Effector CD4-positive, alpha-beta T cell (primary cell): Measurements from ENCODE around the gene ZNF207.
"Not testable (repeated sequence)": the region's sequence is repeated elsewhere in the genome, so short reads cannot be mapped to it uniquely, and the experiment has no call there.

Experiments
- DNase-seq: peaks from one replicate; pipeline ENCODE4 v3.0.0-alpha.2; 2020
- total RNA-seq: gene quantifications from one replicate; lab custom pipeline; 2026; lab: John Stamatoyannopoulos, UW

Gene ZNF207
- 323 reads per million, percentile 96 among the genes with 10 or more reads in this experiment for total RNA-seq

GRCh38 chr17:32349854-32350665 is at the start of gene ZNF207:
TSS of gene ZNF207 (plus strand) at chr17:32350157. CDS start at chr17:32350286, 129 bp downstream.
- peak; percentile 90 for DNase-seq

GRCh38 chr17:32302037-32302436 is 47.9 kb upstream of the ZNF207 start:
- DNase-seq: no peak

DNA sequence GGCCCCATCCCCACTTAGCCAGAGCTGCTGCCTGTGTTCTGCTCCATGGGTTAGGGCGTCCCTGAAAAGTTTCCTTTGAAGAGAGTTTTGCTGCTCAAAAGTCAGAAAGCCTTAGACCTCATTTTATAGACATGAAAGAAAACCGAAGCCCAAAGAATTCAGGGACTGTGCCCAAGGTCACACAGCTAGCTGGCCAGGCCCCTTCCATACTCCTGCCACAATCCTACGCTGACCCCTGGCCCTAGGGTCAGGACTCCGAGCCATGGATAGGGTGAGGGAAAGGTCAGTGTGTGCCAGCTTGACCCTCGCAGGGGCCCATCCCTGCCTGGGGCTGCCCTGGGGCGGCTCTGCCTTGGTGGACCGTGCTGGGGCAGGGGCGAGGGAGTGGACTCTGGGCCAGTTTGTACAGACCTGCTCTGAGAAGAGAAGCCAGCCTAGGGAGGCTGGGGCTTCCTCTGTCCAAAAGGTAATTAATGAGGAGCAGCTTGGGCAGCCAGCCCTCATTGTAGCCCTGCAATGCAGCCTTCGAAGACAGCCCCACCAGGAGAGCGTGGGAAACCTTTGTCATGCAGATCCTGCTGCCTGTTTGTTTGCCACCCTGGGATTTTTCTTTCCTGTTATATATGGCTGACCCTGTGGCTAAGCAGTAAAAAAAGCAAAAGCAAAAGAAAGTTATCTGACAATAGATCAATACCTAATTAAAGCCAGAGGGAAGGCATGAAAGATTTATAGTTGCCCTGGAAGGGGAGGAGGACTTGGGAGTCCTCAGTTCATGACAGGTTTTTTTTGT is 46.9 kb upstream of the ZNF207 start:
- DNase-seq: no peak

GRCh38 chr17:32303781-32304288 is 46.1 kb upstream of the ZNF207 start:
- no peak for DNase-seq

- no peak for DNase-seq
These were observed 44.9 kb upstream of the ZNF207 start for GRCh38 chr17:32305049-32305448.

GRCh38 chr17:32307658-32308057 is 42.3 kb upstream of the ZNF207 start:
- DNase-seq: no peak

GRCh38 chr17:32311028-32311536 is 38.9 kb upstream of the ZNF207 start:
- no peak for DNase-seq

- no peak for DNase-seq
These were observed 35.3 kb upstream of the ZNF207 start for GRCh38 chr17:32314636-32315035.

DNA sequence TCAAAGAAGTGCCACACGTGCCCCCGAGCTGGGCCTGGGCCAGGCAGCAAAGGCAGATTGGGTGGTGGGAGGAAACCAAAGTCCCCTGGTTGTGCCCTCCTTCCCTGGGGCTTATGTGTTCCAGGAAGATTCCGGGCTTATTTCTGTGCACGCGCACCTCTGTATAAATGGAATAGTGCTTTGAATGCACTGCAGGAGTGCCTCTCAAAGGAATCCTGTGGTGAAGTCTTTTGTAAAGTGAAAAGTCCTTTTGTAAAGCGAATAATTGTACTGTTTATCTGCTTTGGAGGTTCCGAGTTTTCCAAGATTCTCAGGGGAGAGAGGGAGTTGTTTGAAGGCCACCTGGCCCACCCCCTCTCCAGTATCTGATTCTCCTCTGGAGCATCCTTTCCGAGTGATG is 34.8 kb upstream of the ZNF207 start:
- no peak for DNase-seq

DNA sequence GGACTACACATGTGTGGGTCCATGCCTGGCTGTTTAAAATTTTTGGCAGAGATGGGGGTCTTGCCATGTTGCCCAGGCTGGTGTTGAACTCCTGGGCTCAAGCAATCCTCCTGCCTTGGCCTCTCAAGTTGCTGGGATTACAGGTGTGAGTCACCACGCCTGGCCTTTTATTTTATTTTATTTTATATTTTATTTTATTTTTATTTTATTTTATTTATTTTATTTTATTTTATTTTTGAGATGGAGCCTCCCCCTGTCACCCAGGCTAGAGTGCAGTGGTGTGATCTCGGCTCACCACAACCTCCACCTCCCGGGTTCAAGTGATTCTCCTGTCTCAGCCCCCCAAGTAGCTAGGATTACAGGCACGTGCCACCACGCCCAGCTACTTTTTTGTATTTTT is 33.3 kb upstream of the ZNF207 start:
- not testable (repeated sequence) for DNase-seq

GRCh38 chr17:32317353-32317752 is 32.6 kb upstream of the ZNF207 start:
- no peak for DNase-seq

DNA sequence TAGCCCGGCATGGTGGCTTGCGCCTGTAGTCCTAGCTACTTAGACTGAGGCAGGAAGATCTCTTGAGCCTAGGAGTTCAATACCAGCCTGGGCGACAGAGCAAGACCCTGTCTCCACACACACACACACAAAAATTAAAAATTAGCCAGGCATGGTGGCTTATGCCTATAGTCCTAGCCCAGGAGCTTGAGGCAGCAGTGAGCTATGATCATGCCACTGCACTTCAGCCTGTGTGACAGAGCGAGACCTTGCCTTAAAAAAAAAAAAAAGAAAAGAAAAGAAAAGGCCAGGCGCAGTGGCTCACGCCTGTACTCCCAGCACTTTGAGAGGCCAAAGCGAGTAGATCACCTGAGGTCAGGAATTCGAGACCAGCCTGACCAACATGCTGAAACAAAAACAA is 31.9 kb upstream of the ZNF207 start:
- no peak for DNase-seq

GRCh38 chr17:32319548-32319905 is 30.4 kb upstream of the ZNF207 start:
- peak; percentile 64 for DNase-seq

GRCh38 chr17:32320080-32320479 is 29.9 kb upstream of the ZNF207 start:
- DNase-seq: not testable (repeated sequence)

DNA sequence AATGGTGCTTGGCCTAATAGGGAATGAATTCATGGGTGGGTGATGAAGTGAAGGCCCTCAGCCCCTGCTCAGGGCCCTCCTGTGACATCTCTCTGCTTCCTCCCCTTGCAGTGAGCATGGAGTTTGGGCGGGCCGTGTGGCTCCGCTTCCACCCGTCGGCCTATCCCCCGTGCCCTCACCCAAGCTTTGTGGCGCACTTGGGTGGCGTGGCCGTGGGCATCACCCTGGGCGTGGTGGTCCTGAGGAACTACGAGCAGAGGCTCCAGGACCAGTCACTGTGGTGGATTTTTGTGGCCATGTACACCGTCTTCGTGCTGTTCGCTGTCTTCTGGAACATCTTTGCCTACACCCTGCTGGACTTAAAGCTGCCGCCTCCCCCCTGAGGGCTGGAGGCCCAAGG is 29.1 kb upstream of the ZNF207 start:
- DNase-seq: no peak

DNA sequence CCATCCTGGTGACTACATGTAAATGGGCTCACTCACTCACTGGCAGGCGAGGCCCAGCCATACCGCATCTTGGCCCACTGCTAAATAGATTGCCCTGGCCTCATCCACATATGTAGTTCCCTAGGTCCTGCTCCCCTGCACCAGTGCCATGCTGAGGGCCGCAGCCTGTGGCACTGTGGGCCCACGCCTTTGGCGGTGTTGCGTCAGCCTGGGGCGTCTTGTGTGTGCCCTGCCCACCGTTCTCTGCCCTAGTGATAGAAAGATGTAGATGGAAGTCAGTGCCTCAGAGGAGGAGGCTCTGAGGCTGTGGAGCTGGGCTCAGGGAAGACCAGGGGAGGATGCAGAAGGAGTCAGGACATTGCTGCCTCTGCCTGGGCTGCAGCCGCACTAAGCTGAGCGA is 26.9 kb upstream of the ZNF207 start:
- no peak for DNase-seq

- no peak for DNase-seq
These were observed 26.0 kb upstream of the ZNF207 start for GRCh38 chr17:32323811-32324491.

- no peak for DNase-seq
These were observed 22.0 kb upstream of the ZNF207 start for GRCh38 chr17:32327911-32328310.

- DNase-seq: no peak
These were observed 19.8 kb upstream of the ZNF207 start for GRCh38 chr17:32330147-32330546.

- no peak for DNase-seq
These were observed 18.5 kb upstream of the ZNF207 start for GRCh38 chr17:32331243-32332040.

DNA sequence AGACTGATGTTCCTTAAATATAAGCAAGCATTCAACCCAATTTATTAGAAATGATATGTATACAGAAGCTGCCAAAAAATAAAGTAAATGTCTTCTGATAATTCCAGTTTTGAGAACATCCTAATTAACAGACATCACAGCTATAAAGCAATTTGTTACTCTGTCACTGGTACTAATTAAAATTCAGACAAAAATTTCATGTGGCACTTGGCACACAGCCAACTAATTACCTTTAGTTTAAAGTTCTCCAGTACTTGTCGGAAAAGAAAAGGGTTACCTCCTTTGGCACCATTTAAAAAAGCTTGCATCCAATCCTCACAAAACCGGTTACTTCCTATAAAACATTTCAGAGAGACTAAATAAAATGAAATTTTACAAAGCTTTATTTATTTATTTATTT is 16.8 kb upstream of the ZNF207 start:
- DNase-seq: no peak

GRCh38 chr17:32335046-32335445 is 14.9 kb upstream of the ZNF207 start:
- DNase-seq: no peak
